ENCODE results near the gene MAP4K1.

MAP4K1 gene

GRCh38 chr19:38587562-38587961 lies 30.2 kb downstream of the MAP4K1 start:
- ATAC-seq: no peak
- TF ChIP-seq RARB (CRISPR knock-in tag; IDR thresholded peaks at IDR 0.05) (no peak), ISL1 (CRISPR knock-in tag; IDR thresholded peaks at IDR 0.05) (no peak), GLIS3 (CRISPR knock-in tag; IDR thresholded peaks at IDR 0.05) (no peak), ZNF8 (CRISPR knock-in tag; IDR thresholded peaks at IDR 0.05) (no peak), TOX (CRISPR knock-in tag; IDR thresholded peaks at IDR 0.05; ENCODE audit: borderline replicate concordance) (no peak), PPARA (CRISPR knock-in tag; IDR thresholded peaks at IDR 0.05; ENCODE audit: borderline replicate concordance) (no peak), TSHZ2 (CRISPR knock-in tag; IDR thresholded peaks at IDR 0.05) (no peak), ESRRG (CRISPR knock-in tag; IDR thresholded peaks at IDR 0.05) (no peak), SNAI2 (CRISPR knock-in tag; IDR thresholded peaks at IDR 0.05) (no peak)

DNA sequence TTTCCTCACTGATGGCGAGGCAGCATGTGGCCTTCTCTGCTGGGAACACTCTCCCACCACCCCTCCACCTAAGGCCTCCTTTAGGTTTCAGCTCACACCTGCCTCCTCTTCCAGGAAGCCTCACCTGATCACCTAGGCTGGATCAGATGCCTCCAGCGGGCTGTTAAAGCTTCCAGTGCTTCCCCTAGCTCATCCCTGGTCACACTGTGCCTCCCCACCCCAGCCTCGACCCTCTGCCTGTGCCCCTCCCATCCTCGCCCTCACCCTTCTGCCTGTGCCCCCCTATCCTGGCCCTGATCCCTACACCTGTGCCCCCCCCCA lies 33.8 kb downstream of the MAP4K1 start:
- TF ChIP-seq CREB5 (CRISPR knock-in tag; IDR thresholded peaks at IDR 0.05; ENCODE audit: low read depth) (no peak), ZC3H10 (CRISPR knock-in tag; IDR thresholded peaks at IDR 0.05) (no peak), TCF4 (CRISPR knock-in tag; IDR thresholded peaks at IDR 0.05; ENCODE audit: borderline replicate concordance) (no peak), ESRRG (CRISPR knock-in tag; IDR thresholded peaks at IDR 0.05) (no peak), GLIS3 (CRISPR knock-in tag; IDR thresholded peaks at IDR 0.05) (no peak)
- ATAC-seq: no peak

- ATAC-seq: no peak
These were observed 34.4 kb downstream of the MAP4K1 start for GRCh38 chr19:38583219-38583984.

More at GRCh38 chr19:38583219-38583984, 34.4 kb downstream of the MAP4K1 start:
- TF ChIP-seq ESRRG (CRISPR knock-in tag; IDR thresholded peaks at IDR 0.05) (no peak), CSRNP3 (CRISPR knock-in tag; IDR thresholded peaks at IDR 0.05) (no peak), OSR1 (CRISPR knock-in tag; IDR thresholded peaks at IDR 0.05) (no peak), GLIS3 (CRISPR knock-in tag; IDR thresholded peaks at IDR 0.05) (no peak), PPARA (CRISPR knock-in tag; IDR thresholded peaks at IDR 0.05; ENCODE audit: borderline replicate concordance) (no peak), ARNTL (CRISPR knock-in tag; IDR thresholded peaks at IDR 0.05; ENCODE audit: borderline replicate concordance, low read depth) (no peak), ZFP30 (CRISPR knock-in tag; IDR thresholded peaks at IDR 0.05) (no peak), CREB5 (CRISPR knock-in tag; IDR thresholded peaks at IDR 0.05; ENCODE audit: low read depth) (no peak), TCF4 (CRISPR knock-in tag; IDR thresholded peaks at IDR 0.05; ENCODE audit: borderline replicate concordance) (no peak), ZC3H10 (CRISPR knock-in tag; IDR thresholded peaks at IDR 0.05) (no peak), BACH2 (CRISPR knock-in tag; IDR thresholded peaks at IDR 0.05; ENCODE audit: borderline replicate concordance) (no peak), ZFP3 (CRISPR knock-in tag; IDR thresholded peaks at IDR 0.05) (no peak), PATZ1 (CRISPR knock-in tag; IDR thresholded peaks at IDR 0.05; ENCODE audit: borderline replicate concordance) (no peak)
